ENCODE data around the gene CD300LD.

CD300LD gene

DNA sequence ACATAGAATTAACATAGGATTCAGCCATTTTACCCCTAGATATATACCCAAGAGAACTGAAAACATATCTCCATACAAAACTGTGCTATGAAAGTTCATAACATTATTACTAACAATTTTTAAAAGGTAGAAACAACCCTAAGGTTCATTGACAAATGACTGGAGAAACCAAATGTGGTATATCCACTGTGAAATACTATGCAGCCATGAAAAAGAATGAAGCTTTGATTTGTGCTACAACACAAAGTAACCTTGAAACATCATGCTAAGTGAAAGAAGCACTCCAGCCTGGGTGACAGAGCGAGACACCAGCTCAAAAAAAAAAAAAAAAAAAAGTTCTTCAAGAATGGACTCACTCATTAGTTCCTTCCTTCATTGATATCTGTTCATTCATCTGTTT lies 580 bp downstream of the CD300LD start:
- Histone ChIP-seq H3K4me2 (no peak overlapping the region), H3K79me2 (ENCODE audit: insufficient read depth, low read depth) (no peaks in the 10 kb centered on the region), H3K27ac (no peak overlapping the region), H2AFZ (ENCODE audit: low read depth) (no peak overlapping the region), H3K4me3 (IDR thresholded peaks at IDR 0.05; ENCODE audit: insufficient read depth, low read depth, low read length) (no peak overlapping the region), H3K36me3 (ENCODE audit: insufficient read depth) (no peaks in the 10 kb centered on the region), H4K20me1 (ENCODE audit: insufficient read depth) (no peaks in the 10 kb centered on the region), H3K27me3 (ENCODE audit: insufficient read depth, low read depth) (peaks cover 69% of the 10 kb centered on the region), H3K9ac (no peak overlapping the region), H3K4me1 (ENCODE audit: low read depth, poor library complexity, severe bottlenecking) (no peaks in the 10 kb centered on the region)
- TF ChIP-seq, protein P1, sequence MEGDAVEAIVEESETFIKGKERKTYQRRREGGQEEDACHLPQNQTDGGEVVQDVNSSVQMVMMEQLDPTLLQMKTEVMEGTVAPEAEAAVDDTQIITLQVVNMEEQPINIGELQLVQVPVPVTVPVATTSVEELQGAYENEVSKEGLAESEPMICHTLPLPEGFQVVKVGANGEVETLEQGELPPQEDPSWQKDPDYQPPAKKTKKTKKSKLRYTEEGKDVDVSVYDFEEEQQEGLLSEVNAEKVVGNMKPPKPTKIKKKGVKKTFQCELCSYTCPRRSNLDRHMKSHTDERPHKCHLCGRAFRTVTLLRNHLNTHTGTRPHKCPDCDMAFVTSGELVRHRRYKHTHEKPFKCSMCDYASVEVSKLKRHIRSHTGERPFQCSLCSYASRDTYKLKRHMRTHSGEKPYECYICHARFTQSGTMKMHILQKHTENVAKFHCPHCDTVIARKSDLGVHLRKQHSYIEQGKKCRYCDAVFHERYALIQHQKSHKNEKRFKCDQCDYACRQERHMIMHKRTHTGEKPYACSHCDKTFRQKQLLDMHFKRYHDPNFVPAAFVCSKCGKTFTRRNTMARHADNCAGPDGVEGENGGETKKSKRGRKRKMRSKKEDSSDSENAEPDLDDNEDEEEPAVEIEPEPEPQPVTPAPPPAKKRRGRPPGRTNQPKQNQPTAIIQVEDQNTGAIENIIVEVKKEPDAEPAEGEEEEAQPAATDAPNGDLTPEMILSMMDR (conservative IDR thresholded peaks at IDR 0.05; ENCODE audit: low read depth, low read length), result no peak

DNA sequence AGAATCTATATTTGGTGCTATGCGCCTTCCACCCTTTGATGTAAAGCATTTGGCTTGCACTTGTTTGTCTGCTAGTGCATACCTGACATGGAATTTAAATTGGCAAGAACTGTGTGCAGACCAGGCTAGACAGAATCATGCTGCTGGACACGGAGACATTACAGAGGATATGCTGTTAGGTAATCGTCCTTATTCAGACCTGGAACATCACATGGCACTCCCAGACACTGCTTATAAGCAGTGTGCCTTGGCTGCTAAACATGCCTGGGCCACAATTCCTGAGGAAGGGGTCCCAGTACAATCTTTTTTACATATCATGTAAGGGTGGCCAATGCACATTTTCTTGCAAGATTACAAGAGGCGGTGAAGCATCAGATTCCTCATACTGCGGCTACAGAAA lies 6.4 kb downstream of the CD300LD start:
- no peak overlapping the region for H3K4me3 ChIP-seq (IDR thresholded peaks at IDR 0.05; ENCODE audit: insufficient read depth, low read depth, low read length)
- H3K4me1 ChIP-seq (ENCODE audit: low read depth, poor library complexity, severe bottlenecking), result no peaks in the 10 kb centered on the region
- H3K79me2 ChIP-seq (ENCODE audit: insufficient read depth, low read depth), result no peaks in the 10 kb centered on the region
- no peaks in the 10 kb centered on the region for H4K20me1 ChIP-seq (ENCODE audit: insufficient read depth)
- peaks cover 75% of the 10 kb centered on the region for H3K27me3 ChIP-seq (ENCODE audit: insufficient read depth, low read depth)
- H3K36me3 ChIP-seq (ENCODE audit: insufficient read depth), result no peaks in the 10 kb centered on the region
- H3K4me2 ChIP-seq, result no peak overlapping the region
- H2AFZ ChIP-seq (ENCODE audit: low read depth), result no peak overlapping the region
- TF ChIP-seq, protein P1 (conservative IDR thresholded peaks at IDR 0.05; ENCODE audit: low read depth, low read length), result no peak
- no peak overlapping the region for H3K27ac ChIP-seq
- no peak overlapping the region for H3K9ac ChIP-seq

DNA sequence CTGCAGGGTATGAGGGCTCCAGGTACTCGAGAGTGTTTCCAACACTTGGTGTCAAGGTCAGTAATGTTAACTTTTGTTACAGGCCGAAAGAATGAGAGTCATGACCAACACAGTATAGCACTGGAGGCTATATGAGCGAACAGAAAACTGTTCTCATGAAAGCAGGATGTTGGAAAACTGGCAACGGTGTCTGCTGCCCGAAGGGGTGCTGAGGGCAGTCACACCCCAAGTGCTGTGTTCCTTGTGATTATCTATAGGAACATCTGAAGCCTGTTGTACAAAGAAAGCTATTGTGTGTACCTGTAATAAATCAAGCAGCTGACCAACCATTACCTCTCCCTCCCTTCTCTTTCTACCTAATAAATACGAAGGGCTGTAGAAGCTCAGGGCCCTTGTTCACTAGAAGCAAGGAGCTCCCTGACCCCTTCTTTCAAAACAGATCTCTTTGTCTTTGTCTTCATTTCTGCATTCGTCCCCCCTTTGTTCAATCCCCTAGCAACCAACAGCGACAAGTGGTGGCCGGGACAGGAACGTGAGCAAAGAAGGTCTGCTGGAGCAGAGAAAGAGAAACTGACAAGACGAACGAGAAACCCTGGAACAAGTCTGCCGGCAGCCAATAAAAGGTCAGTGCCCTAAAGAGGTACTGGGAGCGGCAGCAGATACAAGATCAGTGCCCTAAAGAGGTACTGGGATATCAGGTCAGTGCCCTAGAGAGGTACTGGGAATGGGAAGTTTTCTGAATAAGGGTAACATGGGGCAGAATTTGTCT lies 7.6 kb downstream of the CD300LD start:
- TF ChIP-seq, protein P1 (conservative IDR thresholded peaks at IDR 0.05; ENCODE audit: low read depth, low read length), result no peak
- H2AFZ ChIP-seq (ENCODE audit: low read depth), result no peak overlapping the region
- H3K79me2 ChIP-seq (ENCODE audit: insufficient read depth, low read depth), result no peaks in the 10 kb centered on the region
- H3K27ac ChIP-seq, result no peak overlapping the region
- H3K4me1 ChIP-seq (ENCODE audit: low read depth, poor library complexity, severe bottlenecking), result no peaks in the 10 kb centered on the region
- no peak overlapping the region for H3K4me3 ChIP-seq (IDR thresholded peaks at IDR 0.05; ENCODE audit: insufficient read depth, low read depth, low read length)
- no peaks in the 10 kb centered on the region for H3K36me3 ChIP-seq (ENCODE audit: insufficient read depth)
- no peak overlapping the region for H3K9ac ChIP-seq
- H3K27me3 ChIP-seq (ENCODE audit: insufficient read depth, low read depth), result peaks cover 75% of the 10 kb centered on the region
- no peak overlapping the region for H3K4me2 ChIP-seq
- H4K20me1 ChIP-seq (ENCODE audit: insufficient read depth), result no peaks in the 10 kb centered on the region

DNA sequence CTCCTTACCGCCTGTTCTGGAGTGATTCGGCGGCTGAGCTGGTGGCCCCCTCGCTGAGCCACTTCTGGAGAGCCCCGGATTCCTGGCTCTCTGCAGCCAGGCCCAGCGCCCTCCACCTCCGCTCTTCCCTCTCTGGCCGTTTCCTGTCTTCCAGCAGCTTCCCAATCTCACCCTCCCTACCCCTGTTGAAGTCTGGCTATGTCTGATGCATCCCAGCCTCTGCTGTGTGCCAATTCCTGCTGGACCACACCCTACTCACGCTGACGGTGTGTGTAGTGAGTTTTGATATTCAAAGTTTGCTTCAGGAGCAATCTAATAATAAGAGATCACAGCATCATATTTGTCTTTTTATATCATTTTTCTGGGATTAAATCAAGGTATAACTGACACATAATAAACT lies 9.4 kb downstream of the CD300LD start:
- no peak overlapping the region for H3K4me2 ChIP-seq
- TF ChIP-seq, protein P1 (conservative IDR thresholded peaks at IDR 0.05; ENCODE audit: low read depth, low read length), result no peak
- no peak overlapping the region for H3K4me3 ChIP-seq (IDR thresholded peaks at IDR 0.05; ENCODE audit: insufficient read depth, low read depth, low read length)
- H3K4me1 ChIP-seq (ENCODE audit: low read depth, poor library complexity, severe bottlenecking), result no peaks in the 10 kb centered on the region
- H3K36me3 ChIP-seq (ENCODE audit: insufficient read depth), result no peaks in the 10 kb centered on the region
- no peaks in the 10 kb centered on the region for H3K79me2 ChIP-seq (ENCODE audit: insufficient read depth, low read depth)
- H3K9ac ChIP-seq, result no peak overlapping the region
- H3K27me3 ChIP-seq (ENCODE audit: insufficient read depth, low read depth), result peaks cover 77% of the 10 kb centered on the region
- H3K27ac ChIP-seq, result no peak overlapping the region
- no peak overlapping the region for H2AFZ ChIP-seq (ENCODE audit: low read depth)
- no peaks in the 10 kb centered on the region for H4K20me1 ChIP-seq (ENCODE audit: insufficient read depth)
